NK-92 (cell line): ENCODE measurements around the gene ARMC5.
"Not testable (repeated sequence)": the region's sequence is repeated elsewhere in the genome, so short reads cannot be mapped to it uniquely, and the experiment has no call there.

Experiments used
- DNase-seq: peaks from one replicate; lab custom pipeline; 2025; ENCODE audit not compliant: unreplicated experiment; lab: John Stamatoyannopoulos, UW

ARMC5 gene

GRCh38 chr16:31476303-31477219 lies 17.3 kb downstream of the ARMC5 start:
- DNase-seq, result peak; percentile 18

DNA sequence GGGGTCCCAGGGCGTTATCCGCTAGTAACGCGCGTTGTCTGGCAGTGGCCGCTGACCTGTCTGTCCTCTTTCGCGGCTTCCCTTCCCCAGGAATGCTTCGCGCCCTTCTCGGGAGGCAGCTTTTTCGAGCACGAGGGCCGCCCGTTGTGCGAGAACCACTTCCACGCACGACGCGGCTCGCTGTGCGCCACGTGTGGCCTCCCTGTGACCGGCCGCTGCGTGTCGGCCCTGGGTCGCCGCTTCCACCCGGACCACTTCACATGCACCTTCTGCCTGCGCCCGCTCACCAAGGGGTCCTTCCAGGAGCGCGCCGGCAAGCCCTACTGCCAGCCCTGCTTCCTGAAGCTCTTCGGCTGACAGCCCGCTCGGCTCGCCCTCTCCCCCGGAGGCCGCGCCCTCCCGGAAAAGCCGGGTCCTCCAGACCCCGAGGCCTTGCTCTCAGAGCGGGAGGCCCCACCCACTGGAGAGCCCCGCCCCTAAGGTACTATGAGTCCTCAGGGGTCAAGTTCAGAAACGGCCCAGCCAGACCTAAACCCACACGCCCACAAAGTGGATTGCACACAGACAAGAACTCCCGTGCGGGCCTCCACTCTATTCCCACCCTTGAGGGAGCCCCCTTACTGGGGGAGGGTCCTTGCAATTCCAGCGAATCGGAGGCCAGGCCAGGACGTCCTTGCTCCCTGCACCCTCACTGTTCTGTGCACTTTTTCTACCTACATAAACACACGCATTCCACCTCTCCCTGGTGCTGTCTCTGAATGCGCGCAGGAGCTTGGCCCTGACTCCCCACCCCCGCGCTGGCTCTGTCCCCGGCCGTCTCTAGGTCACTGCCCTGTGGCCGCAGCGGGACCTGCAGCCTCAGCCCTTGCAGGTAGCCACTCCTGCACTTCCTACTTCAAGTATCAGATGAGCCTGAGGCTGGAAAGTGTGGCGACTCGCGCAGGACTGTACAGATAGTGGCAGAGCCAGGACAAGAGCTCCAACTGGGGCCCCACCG lies 18.2 kb downstream of the ARMC5 start:
- DNase-seq, result no peak

DNA sequence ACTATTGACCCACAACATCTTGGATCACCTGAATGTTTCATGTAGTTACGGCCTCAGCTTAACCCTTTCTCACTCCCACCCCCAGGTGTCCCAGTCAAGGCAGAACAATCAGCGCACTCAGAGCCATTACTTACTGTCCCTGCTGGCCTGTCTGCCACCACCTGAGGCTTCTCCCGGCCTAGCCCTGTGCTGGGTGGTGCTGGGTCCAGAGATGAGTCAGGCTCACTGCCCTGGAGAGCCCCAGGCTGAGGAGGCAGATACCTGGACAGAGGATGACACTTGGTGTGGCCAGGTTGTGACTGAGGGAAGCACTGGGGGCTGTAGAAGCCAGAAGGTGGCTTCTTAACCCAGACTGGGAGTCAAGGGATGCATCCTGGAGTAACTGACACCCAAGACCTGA lies 19.7 kb downstream of the ARMC5 start:
- DNase-seq, result no peak

GRCh38 chr16:31479751-31480150 lies 20.4 kb downstream of the ARMC5 start:
- DNase-seq, result no peak

- no peak for DNase-seq
Observed at GRCh38 chr16:31480851-31481536, 21.7 kb downstream of the ARMC5 start.

GRCh38 chr16:31483081-31483480 lies 23.8 kb downstream of the ARMC5 start, which contains the start of gene SLC5A2:
Gene SLC5A2, plus strand, starts transcription at chr16:31483123. Its CDS starts 14 bp downstream, at chr16:31483137.
- DNase-seq, result no peak

DNA sequence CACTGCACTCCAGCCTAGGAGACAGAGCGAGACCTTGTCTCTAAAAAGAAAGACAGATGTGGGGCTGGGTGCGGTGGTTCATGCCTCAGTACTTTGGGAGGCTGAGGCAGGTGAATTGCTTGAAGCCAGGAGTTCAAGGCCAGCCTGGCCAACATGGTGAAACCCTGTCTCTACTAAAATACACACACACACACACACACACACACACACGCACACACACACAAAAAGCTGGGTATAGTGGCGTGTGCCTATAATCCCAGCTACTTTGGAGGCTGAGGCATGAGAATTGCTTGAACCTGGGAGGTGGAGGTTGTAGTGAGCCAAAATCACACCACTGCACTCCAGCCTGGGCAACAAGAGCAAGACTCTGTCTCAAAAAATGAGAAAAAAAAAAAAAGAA lies 24.7 kb downstream of the ARMC5 start:
- not testable (repeated sequence) for DNase-seq

DNA sequence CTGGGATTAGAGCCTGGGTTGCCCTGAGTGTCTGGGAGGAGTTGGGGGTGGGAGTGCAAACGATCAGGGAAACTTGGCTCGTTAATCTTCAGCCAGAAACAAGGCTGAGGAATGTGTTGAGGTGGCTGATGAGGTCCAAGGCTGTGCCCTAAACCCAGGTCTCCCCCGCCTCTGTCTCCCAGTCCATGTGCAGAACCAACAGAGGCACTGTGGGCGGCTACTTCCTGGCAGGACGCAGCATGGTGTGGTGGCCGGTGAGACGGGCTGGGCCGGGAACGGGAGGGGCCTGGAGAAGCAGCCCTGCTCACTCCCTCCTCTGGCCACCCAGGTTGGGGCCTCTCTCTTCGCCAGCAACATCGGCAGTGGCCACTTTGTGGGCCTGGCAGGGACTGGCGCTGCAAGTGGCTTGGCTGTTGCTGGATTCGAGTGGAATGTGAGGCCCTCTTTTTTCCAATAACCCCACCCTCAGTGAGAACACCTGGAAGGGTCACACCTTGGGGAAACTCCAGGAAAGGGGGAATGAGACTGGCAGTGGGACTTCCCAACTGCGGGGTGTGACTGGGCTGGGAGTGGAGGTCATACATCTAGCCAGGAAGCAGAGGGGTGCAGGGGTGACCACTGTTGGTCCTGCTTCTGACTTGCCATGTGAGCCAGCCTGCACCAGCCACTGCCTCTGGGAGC lies 25.3 kb downstream of the ARMC5 start:
- DNase-seq, result no peak

DNA sequence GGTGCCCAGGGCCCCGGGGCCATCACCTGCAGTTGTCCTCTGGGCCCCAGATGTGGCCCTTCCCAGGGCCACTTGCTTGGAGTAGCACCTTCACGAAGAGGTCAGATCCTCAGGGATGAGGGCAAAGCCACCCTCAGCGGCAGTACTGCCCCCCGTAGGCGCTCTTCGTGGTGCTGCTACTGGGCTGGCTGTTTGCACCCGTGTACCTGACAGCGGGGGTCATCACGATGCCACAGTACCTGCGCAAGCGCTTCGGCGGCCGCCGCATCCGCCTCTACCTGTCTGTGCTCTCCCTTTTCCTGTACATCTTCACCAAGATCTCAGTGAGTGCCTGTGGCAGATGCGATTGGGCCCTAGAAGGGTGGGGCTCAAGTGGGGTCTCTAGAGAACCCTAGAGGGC lies 26.3 kb downstream of the ARMC5 start:
- DNase-seq, result no peak

- DNase-seq, result no peak
Observed at GRCh38 chr16:31486045-31486444, 26.7 kb downstream of the ARMC5 start.

DNA sequence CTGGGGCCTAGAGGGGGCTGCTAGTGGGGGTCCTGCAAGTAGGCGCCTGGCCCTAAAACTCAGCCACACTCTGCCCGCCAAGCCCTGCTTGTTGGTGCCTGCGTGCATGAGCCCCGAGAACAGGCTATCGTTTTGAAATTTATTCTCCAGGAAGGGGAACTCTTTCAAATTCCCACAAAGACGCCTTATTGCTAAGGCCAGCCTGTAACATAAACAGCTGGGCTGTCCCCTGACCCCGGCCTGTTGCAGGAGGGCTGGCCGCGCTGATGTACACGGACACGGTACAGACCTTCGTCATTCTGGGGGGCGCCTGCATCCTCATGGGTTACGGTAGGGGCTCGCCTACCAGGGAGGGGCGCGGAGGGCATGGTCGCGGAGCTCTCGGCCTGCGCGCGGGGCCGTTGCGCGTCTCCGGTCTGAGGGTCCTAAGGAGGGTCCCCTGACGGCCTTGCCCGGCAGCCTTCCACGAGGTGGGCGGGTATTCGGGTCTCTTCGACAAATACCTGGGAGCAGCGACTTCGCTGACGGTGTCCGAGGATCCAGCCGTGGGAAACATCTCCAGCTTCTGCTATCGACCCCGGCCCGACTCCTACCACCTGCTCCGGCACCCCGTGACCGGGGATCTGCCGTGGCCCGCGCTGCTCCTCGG lies 27.9 kb downstream of the ARMC5 start:
- DNase-seq, result no peak

GRCh38 chr16:31487720-31488467 lies 28.6 kb downstream of the ARMC5 start:
- DNase-seq, result no peak

GRCh38 chr16:31488468-31489297 lies 29.4 kb downstream of the ARMC5 start:
- DNase-seq, result no peak

GRCh38 chr16:31489298-31489564 lies 29.9 kb downstream of the ARMC5 start:
- no peak for DNase-seq

- no peak for DNase-seq
Observed at GRCh38 chr16:31489616-31490584, 30.6 kb downstream of the ARMC5 start.

- DNase-seq, result no peak
Observed at GRCh38 chr16:31491778-31492418, 32.6 kb downstream of the ARMC5 start.
